CD14-positive monocyte (primary cell): ENCODE results near the gene RAB28. TPM values are rescaled to one million over a fixed set of nuclear protein-coding genes. Genes with fewer than 3 reads are reported as not detected.

ENCODE experiments used
- DNase-seq, 3 donors: peaks; one replicate each; pipeline ENCODE4 v3.0.0-alpha.2; 2011 to 2022
- H2AFZ ChIP-seq: 2 replicates; pipeline ENCODE4 v1.6.0; 2012; ENCODE audit warnings: mild to moderate bottlenecking, low read depth, low read length, inconsistent platforms; ENCODE audit not compliant: insufficient read depth, poor library complexity, severe bottlenecking
- H3K27ac ChIP-seq, 2 donors: 1 replicate in 1 of 2; 2 replicates in 1 of 2; pipeline ENCODE4 v1.5.1; 2012 to 2013; ENCODE audit warnings: low read length in 2 of 2, control low read depth in 1 of 2, inconsistent platforms in 1 of 2, low read depth in 1 of 2, mild to moderate bottlenecking in 1 of 2
- H3K27me3 ChIP-seq, 2 donors: one replicate each; pipeline versions ENCODE4 v1.6.0 to v1.6.1; 2011 to 2013; ENCODE audit warnings: low read length in 2 of 2; ENCODE audit not compliant: control insufficient read depth in 2 of 2, insufficient read depth in 2 of 2
- H3K36me3 ChIP-seq, 2 donors: replicated peaks in 1 of 2; 1 replicate in 1 of 2; 2 replicates in 1 of 2; pipeline versions ENCODE4 v1.5.1 to v1.6.1; 2012 to 2013; ENCODE audit warnings: low read length in 2 of 2, control low read depth in 1 of 2, inconsistent platforms in 1 of 2, mild to moderate bottlenecking in 1 of 2; ENCODE audit not compliant: insufficient read depth in 2 of 2, control insufficient read depth in 1 of 2
- H3K4me1 ChIP-seq, 2 donors: 1 replicate in 1 of 2; 2 replicates in 1 of 2; pipeline versions ENCODE4 v1.5.1 to v1.6.1; 2012 to 2013; ENCODE audit warnings: low read length in 2 of 2, control low read depth in 1 of 2, inconsistent platforms in 1 of 2, mild to moderate bottlenecking in 1 of 2, moderate library complexity in 1 of 2; ENCODE audit not compliant: insufficient read depth in 2 of 2, control insufficient read depth in 1 of 2
- H3K4me2 ChIP-seq: replicated peaks from 2 replicates; pipeline ENCODE3; 2012; ENCODE audit warnings: low read length, moderate library complexity, mild to moderate bottlenecking; ENCODE audit not compliant: poor library complexity, severe bottlenecking; ENCODE audit errors: extremely low read depth
- H3K4me3 ChIP-seq, 3 experiments: fragments of 200-600 bp in 1 of 3; sonication (generic) in 1 of 3; replicated peaks in 1 of 3; 1 replicate in 2 of 3; 2 replicates in 1 of 3; pipeline ENCODE4 v1.5.1; 2011 to 2013; ENCODE audit warnings: low read length in 3 of 3, mild to moderate bottlenecking in 3 of 3, control low read depth in 2 of 3, low read depth in 2 of 3, inconsistent platforms in 1 of 3, moderate library complexity in 1 of 3
- H3K79me2 ChIP-seq: 2 replicates; pipeline ENCODE4 v1.6.0; 2012; ENCODE audit warnings: mild to moderate bottlenecking, control low read depth, inconsistent platforms, low read length, moderate library complexity; ENCODE audit not compliant: insufficient read depth
- H3K9ac ChIP-seq: 2 replicates; pipeline ENCODE4 v1.6.0; 2017; ENCODE audit warnings: low read length, mild to moderate bottlenecking; ENCODE audit not compliant: insufficient read depth, poor library complexity, severe bottlenecking
- H3K9me3 ChIP-seq, 2 donors: replicated peaks in 1 of 2; 1 replicate in 1 of 2; 2 replicates in 1 of 2; pipeline versions ENCODE4 v1.5.1 to v1.6.1; 2012 to 2013; ENCODE audit warnings: low read length in 2 of 2, control low read depth in 1 of 2; ENCODE audit not compliant: control insufficient read depth in 1 of 2, insufficient read depth in 1 of 2
- H4K20me1 ChIP-seq: 2 replicates; pipeline ENCODE4 v1.6.0; 2012; ENCODE audit warnings: mild to moderate bottlenecking, low read length, control low read depth, moderate library complexity; ENCODE audit not compliant: insufficient read depth
- H3K27ac Mint-ChIP-seq, 7 donors: one replicate each; pipeline ENCODE4 v1.8.0; 2020; ENCODE audit warnings: mild to moderate bottlenecking in 7 of 7, mixed read lengths in 7 of 7, moderate library complexity in 6 of 7, inconsistent platforms in 2 of 7
- H3K27me3 Mint-ChIP-seq, 3 donors: one replicate each; pipeline ENCODE4 v1.8.0; 2021 to 2022; ENCODE audit warnings: low read depth in 3 of 3, mild to moderate bottlenecking in 3 of 3, mixed read lengths in 3 of 3, moderate library complexity in 3 of 3, inconsistent platforms in 1 of 3
- H3K36me3 Mint-ChIP-seq, 2 donors: one replicate each; pipeline ENCODE4 v1.8.0; 2020; ENCODE audit warnings: mixed read lengths in 2 of 2, inconsistent platforms in 1 of 2, mild to moderate bottlenecking in 1 of 2
- H3K4me1 Mint-ChIP-seq: one replicate; pipeline ENCODE4 v1.8.0; 2020; ENCODE audit warnings: mild to moderate bottlenecking, mixed read lengths
- H3K4me3 Mint-ChIP-seq, 2 donors: one replicate each; pipeline ENCODE4 v1.8.0; 2020; ENCODE audit warnings: mild to moderate bottlenecking in 2 of 2, mixed read lengths in 2 of 2, moderate library complexity in 1 of 2
- H3K9me3 Mint-ChIP-seq, 7 donors: one replicate each; pipeline ENCODE4 v1.8.0; 2020 to 2022; ENCODE audit warnings: mixed read lengths in 7 of 7, mild to moderate bottlenecking in 6 of 7, moderate library complexity in 6 of 7, inconsistent platforms in 2 of 7
- WGBS: methylation state at CpG from one replicate; pipeline ENCODE4 v1.1.5; 2013; ENCODE audit warnings: missing lambda C conversion rate; ENCODE audit not compliant: insufficient coverage; 5-methylcytosine and 5-hydroxymethylcytosine counted together
- intact Hi-C, 2 donors: fragments of 100-400 bp; cut with micrococcal nuclease; formaldehyde crosslinking; loops; one replicate each; pipeline versions ENCODE4 v1.15.0 to v1.15.1; 2023
- polyA plus RNA-seq, 3 donors: library from polyadenylated mRNA; depleted of rRNA in 1 of 3; unstranded in 2 of 3; stranded (reverse) in 1 of 3; fragments of 300-500 nt in 2 of 3; fragments of >200 nt in 1 of 3; fragmentation: Illumina TruSeq in 2 of 3; gene quantifications; 1 replicate in 2 of 3; 2 replicates in 1 of 3; pipeline ENCODE4 v1.2.3, GENCODE V29; 2012 to 2021
- TF ChIP-seq, protein P1 (sequence below): fragments of 200-600 bp; IDR thresholded peaks from one replicate; pipeline ENCODE4 v1.8.0; 2022; ENCODE audit warnings: antibody characterized with exemption, mild to moderate bottlenecking

Gene RAB28
- polyA plus RNA-seq, 3 donors = 7.6 to 18.0 (median 17.8) TPM

DNA sequence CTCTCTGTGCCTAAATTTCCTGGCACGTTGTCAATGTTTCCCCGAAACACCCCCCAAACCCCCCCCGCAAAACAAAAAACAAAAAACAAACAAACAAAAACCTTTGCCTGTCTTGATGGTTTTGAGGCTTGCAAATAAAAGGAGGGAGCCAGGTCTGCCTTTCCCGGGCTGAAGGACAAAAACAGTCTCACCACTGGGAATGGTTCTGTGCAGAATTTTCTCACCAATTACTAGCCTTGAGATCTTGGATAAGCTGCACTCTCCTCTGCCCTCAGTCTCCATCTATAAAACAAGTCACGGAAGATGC, 44.6 kb upstream of the RAB28 start:
- peaks cover 33 to 82% of the 10 kb centered on the region in 2 donors for H3K9me3 ChIP-seq
- H2AFZ ChIP-seq = no peak overlapping the region
- peaks cover 47% of the 10 kb centered on the region for H3K4me1 Mint-ChIP-seq
- peaks cover 47 to 49% of the 10 kb centered on the region in 2 donors for H3K4me1 ChIP-seq
- no peak overlapping the region for H3K9ac ChIP-seq
- H3K9me3 Mint-ChIP-seq = peaks cover 9 to 56% (median 47%) of the 10 kb centered on the region in 7 donors
- intact Hi-C loops = no loop called here
- H3K4me2 ChIP-seq = peak overlapping the region; percentile 57
- H3K27me3 ChIP-seq = peaks cover 93 to 99% of the 10 kb centered on the region in 2 donors
- peak overlapping the region in 1 of 3 experiments; percentile 56 for H3K4me3 ChIP-seq
- DNase-seq = no peak
- peaks cover 13 to 31% of the 10 kb centered on the region in 2 donors for H3K36me3 Mint-ChIP-seq
- H3K27ac ChIP-seq = no peak overlapping the region
- peak overlapping the region; percentile 69 to 89 for H3K4me3 Mint-ChIP-seq
- no peak overlapping the region for H3K27ac Mint-ChIP-seq
- H3K27me3 Mint-ChIP-seq = peaks cover 99% of the 10 kb centered on the region in 3 donors
- TF ChIP-seq, protein P1, sequence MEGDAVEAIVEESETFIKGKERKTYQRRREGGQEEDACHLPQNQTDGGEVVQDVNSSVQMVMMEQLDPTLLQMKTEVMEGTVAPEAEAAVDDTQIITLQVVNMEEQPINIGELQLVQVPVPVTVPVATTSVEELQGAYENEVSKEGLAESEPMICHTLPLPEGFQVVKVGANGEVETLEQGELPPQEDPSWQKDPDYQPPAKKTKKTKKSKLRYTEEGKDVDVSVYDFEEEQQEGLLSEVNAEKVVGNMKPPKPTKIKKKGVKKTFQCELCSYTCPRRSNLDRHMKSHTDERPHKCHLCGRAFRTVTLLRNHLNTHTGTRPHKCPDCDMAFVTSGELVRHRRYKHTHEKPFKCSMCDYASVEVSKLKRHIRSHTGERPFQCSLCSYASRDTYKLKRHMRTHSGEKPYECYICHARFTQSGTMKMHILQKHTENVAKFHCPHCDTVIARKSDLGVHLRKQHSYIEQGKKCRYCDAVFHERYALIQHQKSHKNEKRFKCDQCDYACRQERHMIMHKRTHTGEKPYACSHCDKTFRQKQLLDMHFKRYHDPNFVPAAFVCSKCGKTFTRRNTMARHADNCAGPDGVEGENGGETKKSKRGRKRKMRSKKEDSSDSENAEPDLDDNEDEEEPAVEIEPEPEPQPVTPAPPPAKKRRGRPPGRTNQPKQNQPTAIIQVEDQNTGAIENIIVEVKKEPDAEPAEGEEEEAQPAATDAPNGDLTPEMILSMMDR = no peak
- H4K20me1 ChIP-seq = no peaks in the 10 kb centered on the region
- no peaks in the 10 kb centered on the region for H3K79me2 ChIP-seq
- no peaks in the 10 kb centered on the region for H3K36me3 ChIP-seq
- WGBS = no CpG with 5 or more reads among the region's 5 CpGs

DNA sequence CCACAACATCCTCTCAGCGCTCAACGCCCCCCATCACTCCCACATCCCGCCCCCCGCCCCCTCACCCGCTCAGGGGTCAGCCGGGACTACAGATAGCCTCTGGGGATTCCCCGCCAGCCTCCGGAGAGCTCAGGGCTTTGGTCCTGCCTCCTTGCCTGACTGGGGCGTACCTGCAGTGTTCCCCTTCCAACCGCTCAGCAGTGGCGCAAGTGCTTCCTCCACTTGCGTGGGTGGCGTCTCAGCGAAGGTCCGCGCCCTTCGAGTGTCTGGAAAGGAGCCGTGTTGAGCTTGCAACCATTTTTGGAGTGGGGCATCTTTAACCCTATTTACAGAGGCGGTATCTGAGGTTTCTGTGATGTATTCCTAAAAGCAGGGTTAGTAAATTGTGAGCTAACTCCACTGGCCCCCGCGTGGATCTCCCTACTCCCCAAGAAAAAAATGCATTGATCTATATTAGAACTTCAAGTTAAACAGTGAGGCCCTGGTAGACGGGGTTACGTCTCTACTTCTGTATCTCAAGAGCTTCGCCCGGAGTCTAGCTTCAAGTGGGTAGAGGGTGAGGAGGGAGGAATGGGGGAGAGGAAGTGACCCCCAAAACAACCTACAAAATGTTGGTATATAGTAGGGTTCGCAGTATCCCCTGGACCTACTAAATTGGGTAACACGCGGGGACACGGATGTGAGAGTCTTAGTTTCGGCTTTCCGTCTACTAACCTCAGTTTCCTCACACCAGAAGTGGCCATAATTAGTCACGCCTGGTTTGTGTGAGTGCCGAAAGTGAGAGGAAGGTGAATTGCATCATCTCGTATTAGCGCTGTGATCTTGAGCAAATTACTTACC, 44.1 kb upstream of the RAB28 start:
- peaks cover 14 to 30% of the 10 kb centered on the region in 2 donors for H3K36me3 Mint-ChIP-seq
- intact Hi-C loops = no loop called here
- H3K9ac ChIP-seq = no peak overlapping the region

More for the DNA sequence above, 44.1 kb upstream of the RAB28 start:
- 2% methylated on average over 13 of the region's 35 CpGs for WGBS
- Histone ChIP-seq H3K36me3 (no peaks in the 10 kb centered on the region), H3K4me1 (peaks cover 47 to 49% of the 10 kb centered on the region in 2 donors), H3K27ac (no peak overlapping the region), H4K20me1 (no peaks in the 10 kb centered on the region), H3K9me3 (peaks cover 35 to 84% of the 10 kb centered on the region in 2 donors), H3K79me2 (no peaks in the 10 kb centered on the region), H3K4me3 (peak overlapping the region in 2 of 3 experiments; percentile 8 to 56), H3K27me3 (peaks cover 91 to 100% of the 10 kb centered on the region in 2 donors), H2AFZ (no peak overlapping the region), H3K4me2 (peak overlapping the region; percentile 57)
- DNase-seq = peak; percentile 56 to 91 (median 78)
- Mint-ChIP-seq H3K27ac (peak overlapping the region in 5 of 7 donors; percentile 10 to 70 (median 52)), H3K4me3 (peak overlapping the region; percentile 69 to 89), H3K4me1 (peaks cover 48% of the 10 kb centered on the region), H3K27me3 (peaks cover 99% of the 10 kb centered on the region in 3 donors), H3K9me3 (peaks cover 10 to 59% (median 49%) of the 10 kb centered on the region in 7 donors)
- TF ChIP-seq, protein P1 = no peak
